GM12892 (cell line): ENCODE data around the gene CXXC1.
A peak's percentile ranks its signal among the peaks of the same experiment; 100 is the strongest.

Experiments used
- POLR2A ChIP-seq: IDR thresholded peaks from 2 replicates; pipeline ENCODE4 v1.6.1; 2011; ENCODE audit warnings: low read depth, low read length, control low read depth
- POLR2AphosphoS5 ChIP-seq: IDR thresholded peaks from 2 replicates; pipeline ENCODE4 v1.6.1; 2011; ENCODE audit warnings: low read depth, low read length, control low read depth

DNA sequence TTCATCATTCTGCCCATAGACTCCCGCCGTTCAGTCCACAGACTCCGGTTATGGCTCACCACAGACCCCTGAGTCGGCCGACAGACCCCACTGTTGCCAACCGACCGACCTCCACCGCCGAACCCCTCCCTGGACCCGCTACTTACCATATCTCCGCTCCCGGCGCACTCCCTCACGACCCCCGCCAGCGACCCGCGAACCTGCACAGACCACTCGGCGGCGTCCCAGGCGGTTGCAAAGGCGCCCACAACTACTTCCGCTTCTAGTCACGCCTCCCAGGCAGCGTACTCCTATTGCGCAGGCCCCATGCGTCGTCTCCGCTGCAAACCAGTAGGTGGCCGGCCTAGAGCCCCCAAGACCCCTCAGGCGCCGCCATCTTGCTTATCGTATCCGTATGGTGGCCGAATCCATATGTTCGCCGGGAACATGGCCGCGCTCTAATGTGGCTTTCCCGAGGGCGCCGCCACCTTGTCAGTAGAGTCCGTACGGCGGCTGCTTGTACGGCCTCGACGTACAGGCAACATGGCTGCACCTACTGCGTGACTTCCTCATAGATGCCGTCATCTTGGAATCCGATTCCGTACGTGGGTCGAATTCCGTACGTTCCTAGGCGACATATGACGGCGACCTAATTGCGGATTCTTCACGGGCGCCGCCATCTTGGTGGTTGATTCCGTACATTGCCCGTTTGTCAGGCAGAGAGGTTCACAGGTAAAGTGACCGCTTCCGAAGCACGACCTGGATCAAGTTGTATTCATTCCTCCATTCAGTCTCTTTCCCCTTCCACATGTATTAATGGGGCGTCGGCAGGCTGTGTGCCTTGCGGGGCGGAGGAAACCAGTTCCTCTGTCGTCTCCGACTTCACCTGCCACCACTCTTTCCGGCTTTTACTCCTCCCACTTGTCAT, at the start of gene CXXC1:
- peak; percentile 65; the same call in 1 of the 2 replicates for TF ChIP-seq POLR2A
- peak; percentile 56; the same call in 1 of the 2 replicates for TF ChIP-seq POLR2AphosphoS5
